ENCODE measurements around the gene TRIO. TPM values are rescaled to one million over a fixed set of nuclear protein-coding genes. Genes with fewer than 3 reads are reported as not detected.

TRIO gene
- total and polyA plus RNA-seq, 10 of the 15 experiments (the other 5 are each of a cell fraction or from before 2014, with no cell fraction given), result 5.1 to 96.4 (median 44.6) TPM

DNA sequence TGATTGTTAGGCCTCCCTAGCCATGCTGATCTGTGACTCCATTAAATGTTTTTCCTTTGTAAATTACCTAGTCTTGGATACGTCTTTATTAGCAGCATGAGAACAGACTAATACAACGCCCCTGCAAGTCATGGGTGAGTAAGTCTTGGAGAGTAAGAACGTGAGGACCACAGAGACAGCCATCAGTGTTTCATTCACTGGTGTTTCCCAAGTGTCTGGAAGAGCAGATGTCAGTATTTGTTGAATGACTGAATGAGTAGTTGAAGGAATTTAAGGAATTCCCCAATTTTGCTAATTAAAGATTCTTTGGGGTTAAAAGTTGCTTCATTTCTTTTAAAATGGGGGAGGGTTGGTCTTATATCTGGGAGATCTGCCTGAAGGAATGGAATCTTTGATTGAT is 178.8 kb downstream of the TRIO start:
- ChIA-PET CTCF (interaction anchor here (0.8 kb wide), 1 partner anchor 43 kb away, joined by 3 read pairs; no protein-coding TSS in a partner anchor), POLR2A (no interaction called here), RAD21 (ENCODE audit: unreplicated experiment) (no interaction called here), SMC1A (ENCODE audit: uncharacterized antibody, unreplicated experiment) (no interaction called here)
- DNase-seq (ENCODE audit: low read depth, low spot score), result no peak
- no peaks in the 10 kb centered on the region for H3K27me3 ChIP-seq (replicated peaks in 1 of 2; ENCODE audit: control insufficient read depth in 2 of 2, insufficient read depth in 2 of 2, low read length in 1 of 2)
- no peak overlapping the region for H2AFZ ChIP-seq (ENCODE audit: control insufficient read depth, low read depth, low read length)
- H3K4me3 ChIP-seq, result no peak overlapping the region
- in situ Hi-C loops (cut with MboI), result no loop called here
- H4K20me1 ChIP-seq (ENCODE audit: control insufficient read depth, insufficient read depth), result no peaks in the 10 kb centered on the region
- H3K9ac ChIP-seq (ENCODE audit: control insufficient read depth, insufficient read depth, low read length), result no peak overlapping the region
- no peaks in the 10 kb centered on the region; the same call in 2 of the 3 replicates for H3K9me3 ChIP-seq (replicated peaks; ENCODE audit: control insufficient read depth, insufficient read depth, low read length)
- intact Hi-C loops (cut with micrococcal nuclease; ENCODE audit: unreplicated experiment), result no loop called here
- H3K4me1 ChIP-seq (ENCODE audit: control insufficient read depth, insufficient read depth, low read length), result no peaks in the 10 kb centered on the region
- WGBS (ENCODE audit: insufficient coverage, insufficient replicate concordance, low lambda C conversion rate, missing lambda C conversion rate), result 92% methylated on average over 3 of the region's 3 CpGs
- TF ChIP-seq, protein P1, sequence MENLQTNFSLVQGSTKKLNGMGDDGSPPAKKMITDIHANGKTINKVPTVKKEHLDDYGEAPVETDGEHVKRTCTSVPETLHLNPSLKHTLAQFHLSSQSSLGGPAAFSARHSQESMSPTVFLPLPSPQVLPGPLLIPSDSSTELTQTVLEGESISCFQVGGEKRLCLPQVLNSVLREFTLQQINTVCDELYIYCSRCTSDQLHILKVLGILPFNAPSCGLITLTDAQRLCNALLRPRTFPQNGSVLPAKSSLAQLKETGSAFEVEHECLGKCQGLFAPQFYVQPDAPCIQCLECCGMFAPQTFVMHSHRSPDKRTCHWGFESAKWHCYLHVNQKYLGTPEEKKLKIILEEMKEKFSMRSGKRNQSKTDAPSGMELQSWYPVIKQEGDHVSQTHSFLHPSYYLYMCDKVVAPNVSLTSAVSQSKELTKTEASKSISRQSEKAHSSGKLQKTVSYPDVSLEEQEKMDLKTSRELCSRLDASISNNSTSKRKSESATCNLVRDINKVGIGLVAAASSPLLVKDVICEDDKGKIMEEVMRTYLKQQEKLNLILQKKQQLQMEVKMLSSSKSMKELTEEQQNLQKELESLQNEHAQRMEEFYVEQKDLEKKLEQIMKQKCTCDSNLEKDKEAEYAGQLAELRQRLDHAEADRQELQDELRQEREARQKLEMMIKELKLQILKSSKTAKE (IDR thresholded peaks at IDR 0.05; ENCODE audit: low read depth, poor library complexity, severe bottlenecking), result no peak
- TF ChIP-seq MEF2A (IDR thresholded peaks at IDR 0.05; ENCODE audit: insufficient read depth, low read depth, low read length) (no peak), WRNIP1 (IDR thresholded peaks at IDR 0.05; ENCODE audit: borderline replicate concordance, low read depth, low read length) (no peak), IKZF2 (IDR thresholded peaks at IDR 0.05) (no peak), CBX3 (IDR thresholded peaks at IDR 0.05; ENCODE audit: borderline replicate concordance, low read depth) (no peak), EED (IDR thresholded peaks at IDR 0.05; ENCODE audit: low read depth) (no peak), BRCA1 (IDR thresholded peaks at IDR 0.05; ENCODE audit: low read depth, low read length) (no peak), ATF7 (IDR thresholded peaks at IDR 0.05; ENCODE audit: low read depth) (no peak)
- TF ChIP-seq, protein P2, sequence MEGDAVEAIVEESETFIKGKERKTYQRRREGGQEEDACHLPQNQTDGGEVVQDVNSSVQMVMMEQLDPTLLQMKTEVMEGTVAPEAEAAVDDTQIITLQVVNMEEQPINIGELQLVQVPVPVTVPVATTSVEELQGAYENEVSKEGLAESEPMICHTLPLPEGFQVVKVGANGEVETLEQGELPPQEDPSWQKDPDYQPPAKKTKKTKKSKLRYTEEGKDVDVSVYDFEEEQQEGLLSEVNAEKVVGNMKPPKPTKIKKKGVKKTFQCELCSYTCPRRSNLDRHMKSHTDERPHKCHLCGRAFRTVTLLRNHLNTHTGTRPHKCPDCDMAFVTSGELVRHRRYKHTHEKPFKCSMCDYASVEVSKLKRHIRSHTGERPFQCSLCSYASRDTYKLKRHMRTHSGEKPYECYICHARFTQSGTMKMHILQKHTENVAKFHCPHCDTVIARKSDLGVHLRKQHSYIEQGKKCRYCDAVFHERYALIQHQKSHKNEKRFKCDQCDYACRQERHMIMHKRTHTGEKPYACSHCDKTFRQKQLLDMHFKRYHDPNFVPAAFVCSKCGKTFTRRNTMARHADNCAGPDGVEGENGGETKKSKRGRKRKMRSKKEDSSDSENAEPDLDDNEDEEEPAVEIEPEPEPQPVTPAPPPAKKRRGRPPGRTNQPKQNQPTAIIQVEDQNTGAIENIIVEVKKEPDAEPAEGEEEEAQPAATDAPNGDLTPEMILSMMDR (IDR thresholded peaks at IDR 0.05 in 2 of 3, conservative IDR thresholded peaks at IDR 0.05 in 1 of 3; ENCODE audit: control insufficient read depth in 2 of 3, extremely low read depth in 1 of 3, insufficient read depth in 1 of 3, low read depth in 3 of 3, low read length in 3 of 3), result no peak
- TF ChIP-seq, protein P3, sequence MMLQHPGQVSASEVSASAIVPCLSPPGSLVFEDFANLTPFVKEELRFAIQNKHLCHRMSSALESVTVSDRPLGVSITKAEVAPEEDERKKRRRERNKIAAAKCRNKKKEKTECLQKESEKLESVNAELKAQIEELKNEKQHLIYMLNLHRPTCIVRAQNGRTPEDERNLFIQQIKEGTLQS (IDR thresholded peaks at IDR 0.05; ENCODE audit: borderline replicate concordance, extremely low read depth, low read depth, low read length), result no peak
- FAIRE-seq, result no peak
- H3K27ac ChIP-seq (ENCODE audit: control insufficient read depth, insufficient read depth), result no peak overlapping the region
- BruUV-seq (replicated peaks), result no TSS peak
- H3K79me2 ChIP-seq (ENCODE audit: control insufficient read depth, insufficient read depth, low read length), result no peaks in the 10 kb centered on the region
- ATAC-seq, result no peak
- no peak overlapping the region for H3K4me2 ChIP-seq (ENCODE audit: control insufficient read depth, insufficient read depth)
- peaks cover 10 to 27% of the 10 kb centered on the region in 2 experiments; a peak in 3 of 4 replicates for H3K36me3 ChIP-seq (ENCODE audit: control insufficient read depth in 2 of 2, insufficient read depth in 2 of 2, low read length in 1 of 2)
